ENCODE data around the gene MAPK14.
"Not testable (repeated sequence)": the region's sequence is repeated elsewhere in the genome, so short reads cannot be mapped to it uniquely, and the experiment has no call there.

MAPK14 gene

DNA sequence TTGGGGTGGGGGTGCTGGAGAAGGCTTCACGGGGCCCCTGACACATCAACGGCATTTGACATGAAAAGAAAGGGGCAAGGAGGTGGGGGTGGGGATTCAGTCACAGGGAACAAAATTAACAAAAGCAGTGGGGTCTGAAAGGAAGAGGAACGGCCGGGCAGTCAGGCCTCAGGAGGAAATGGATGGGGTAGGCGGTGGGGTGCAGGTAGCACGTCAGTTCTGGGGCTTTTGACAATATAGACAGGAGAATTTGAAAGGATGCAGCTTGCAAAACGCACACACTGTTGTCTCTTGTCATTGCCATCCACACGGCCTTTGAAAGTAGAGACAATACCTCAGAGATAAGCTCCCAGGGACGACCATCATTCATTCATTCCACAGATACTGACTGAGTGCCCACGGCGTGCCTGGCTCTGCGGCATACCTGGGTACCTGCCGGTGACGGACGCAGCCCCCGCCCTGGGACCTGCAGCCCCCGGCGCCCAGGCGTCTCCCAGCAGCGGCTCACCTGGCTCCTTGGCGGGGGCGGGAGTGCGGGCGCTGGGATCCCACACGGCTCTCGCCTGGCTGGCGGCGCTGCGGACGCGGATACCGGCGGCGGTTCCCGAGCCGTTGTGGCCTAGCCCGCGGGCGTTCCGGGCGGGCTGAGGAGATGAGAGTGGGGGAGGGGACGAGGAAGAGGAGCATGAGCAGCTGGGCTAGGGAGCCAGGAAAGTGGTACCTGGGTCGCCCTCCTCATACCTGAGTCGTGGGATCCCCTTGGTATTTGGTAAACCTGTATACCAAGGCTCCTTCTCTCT lies 3.4 kb upstream of the MAPK14 start, which contains the start of gene SLC26A8:
TSS of gene SLC26A8 (minus strand) at position 646 of the 800 bp plus-strand sequence. CDS start 4,934 bp downstream, outside the sequence.
- H3K4me1 ChIP-seq (ENCODE audit: control insufficient read depth, insufficient read depth, low read length), result peaks cover 22% of the 10 kb centered on the region
- no peaks in the 10 kb centered on the region for H3K36me3 ChIP-seq (ENCODE audit: control insufficient read depth, insufficient read depth, low read length, severe bottlenecking)
- H3K9me3 ChIP-seq (ENCODE audit: control insufficient read depth, low read length), result no peaks in the 10 kb centered on the region
- no peak within 1 kb of the TSS for H3K9ac ChIP-seq (ENCODE audit: low read length)
- H3K27me3 ChIP-seq (replicated peaks; ENCODE audit: control insufficient read depth, insufficient read depth, low read length), result no peaks in the 10 kb centered on the region
- H3K4me3 ChIP-seq (ENCODE audit: low read length), result no peak within 1 kb of the TSS
- no peak for DNase-seq (ENCODE audit: low read depth)

DNA sequence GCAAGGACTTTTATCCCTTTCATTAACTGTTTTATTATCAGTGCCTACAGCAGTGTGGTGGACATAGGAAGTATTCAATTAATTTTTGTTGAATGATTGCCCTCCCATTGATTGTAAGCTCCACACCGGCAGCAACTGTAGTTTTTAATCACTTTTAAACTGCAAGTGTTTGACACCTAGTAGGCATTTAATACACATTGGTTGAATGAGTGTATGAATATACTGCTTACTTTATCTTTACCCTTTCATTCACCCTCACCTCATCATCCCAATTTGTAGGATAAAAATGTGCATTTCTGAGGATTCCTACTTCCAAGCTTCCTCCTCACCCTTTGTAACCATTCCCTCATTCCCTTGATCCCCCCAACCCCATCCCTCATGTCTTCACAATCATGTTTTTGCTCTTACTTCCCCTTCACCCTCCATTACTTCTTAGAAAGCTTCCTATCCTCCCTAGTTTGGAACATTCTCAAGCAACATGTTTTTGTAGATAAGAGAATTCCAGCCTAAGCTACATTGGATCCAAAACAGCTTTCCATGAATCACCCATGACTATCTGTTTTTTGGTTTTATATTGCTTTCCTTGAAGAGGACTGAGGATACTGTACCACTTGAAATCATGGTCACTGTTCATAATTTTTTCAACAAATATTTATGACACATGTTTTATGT lies 2.2 kb upstream of the MAPK14 start:
- DNase-seq (ENCODE audit: low read depth), result peak; percentile 29

GRCh38 chr6:36025932-36026327 lies 1.7 kb upstream of the MAPK14 start:
- DNase-seq (ENCODE audit: low read depth), result peak; percentile 38
- Histone ChIP-seq H3K36me3 (ENCODE audit: control insufficient read depth, insufficient read depth, low read length, severe bottlenecking) (no peaks in the 10 kb centered on the region), H3K4me3 (ENCODE audit: low read length) (peak overlapping the region; percentile 8), H3K27me3 (replicated peaks; ENCODE audit: control insufficient read depth, insufficient read depth, low read length) (no peaks in the 10 kb centered on the region), H3K9ac (ENCODE audit: low read length) (no peak overlapping the region), H3K4me1 (ENCODE audit: control insufficient read depth, insufficient read depth, low read length) (peaks cover 32% of the 10 kb centered on the region), H3K9me3 (ENCODE audit: control insufficient read depth, low read length) (no peaks in the 10 kb centered on the region)

More for the DNA sequence above, 2.2 kb upstream of the MAPK14 start:
- H3K4me3 ChIP-seq (ENCODE audit: low read length), result peak overlapping the region; percentile 8
- H3K4me1 ChIP-seq (ENCODE audit: control insufficient read depth, insufficient read depth, low read length), result peaks cover 28% of the 10 kb centered on the region
- H3K36me3 ChIP-seq (ENCODE audit: control insufficient read depth, insufficient read depth, low read length, severe bottlenecking), result no peaks in the 10 kb centered on the region
- H3K27me3 ChIP-seq (replicated peaks; ENCODE audit: control insufficient read depth, insufficient read depth, low read length), result no peaks in the 10 kb centered on the region
- no peaks in the 10 kb centered on the region for H3K9me3 ChIP-seq (ENCODE audit: control insufficient read depth, low read length)
- H3K9ac ChIP-seq (ENCODE audit: low read length), result no peak overlapping the region

- Histone ChIP-seq H3K4me1 (ENCODE audit: control insufficient read depth, insufficient read depth, low read length) (peaks cover 42% of the 10 kb centered on the region), H3K4me3 (ENCODE audit: low read length) (peak overlapping the region; percentile 100), H3K27me3 (replicated peaks; ENCODE audit: control insufficient read depth, insufficient read depth, low read length) (no peaks in the 10 kb centered on the region), H3K36me3 (ENCODE audit: control insufficient read depth, insufficient read depth, low read length, severe bottlenecking) (no peaks in the 10 kb centered on the region), H3K9ac (ENCODE audit: low read length) (peak overlapping the region; percentile 100), H3K9me3 (ENCODE audit: control insufficient read depth, low read length) (no peaks in the 10 kb centered on the region)
- peak; percentile 56 for DNase-seq (ENCODE audit: low read depth)
These were observed 674 bp downstream of the MAPK14 start for GRCh38 chr6:36028088-36028876.

GRCh38 chr6:36028877-36029324 lies 1.3 kb downstream of the MAPK14 start:
- Histone ChIP-seq H3K27me3 (replicated peaks; ENCODE audit: control insufficient read depth, insufficient read depth, low read length) (no peaks in the 10 kb centered on the region), H3K36me3 (ENCODE audit: control insufficient read depth, insufficient read depth, low read length, severe bottlenecking) (no peaks in the 10 kb centered on the region), H3K4me1 (ENCODE audit: control insufficient read depth, insufficient read depth, low read length) (peaks cover 45% of the 10 kb centered on the region), H3K9ac (ENCODE audit: low read length) (peak overlapping the region; percentile 100), H3K4me3 (ENCODE audit: low read length) (peak overlapping the region; percentile 100), H3K9me3 (ENCODE audit: control insufficient read depth, low read length) (no peaks in the 10 kb centered on the region)
- peak; percentile 84 for DNase-seq (ENCODE audit: low read depth)

- Histone ChIP-seq H3K9me3 (ENCODE audit: control insufficient read depth, low read length) (no peaks in the 10 kb centered on the region), H3K36me3 (ENCODE audit: control insufficient read depth, insufficient read depth, low read length, severe bottlenecking) (no peaks in the 10 kb centered on the region), H3K4me3 (ENCODE audit: low read length) (peak overlapping the region; percentile 100), H3K4me1 (ENCODE audit: control insufficient read depth, insufficient read depth, low read length) (peaks cover 51% of the 10 kb centered on the region), H3K27me3 (replicated peaks; ENCODE audit: control insufficient read depth, insufficient read depth, low read length) (no peaks in the 10 kb centered on the region), H3K9ac (ENCODE audit: low read length) (peak overlapping the region; percentile 100)
- peak; percentile 90 for DNase-seq (ENCODE audit: low read depth)
These were observed 1.9 kb downstream of the MAPK14 start for GRCh38 chr6:36029464-36029863.

- H3K9me3 ChIP-seq (ENCODE audit: control insufficient read depth, low read length), result no peaks in the 10 kb centered on the region
- no peaks in the 10 kb centered on the region for H3K36me3 ChIP-seq (ENCODE audit: control insufficient read depth, insufficient read depth, low read length, severe bottlenecking)
- H3K4me3 ChIP-seq (ENCODE audit: low read length), result no peak overlapping the region
- DNase-seq (ENCODE audit: low read depth), result no peak
- peaks cover 40% of the 10 kb centered on the region for H3K4me1 ChIP-seq (ENCODE audit: control insufficient read depth, insufficient read depth, low read length)
- no peak overlapping the region for H3K9ac ChIP-seq (ENCODE audit: low read length)
- H3K27me3 ChIP-seq (replicated peaks; ENCODE audit: control insufficient read depth, insufficient read depth, low read length), result no peaks in the 10 kb centered on the region
These were observed 4.7 kb downstream of the MAPK14 start for GRCh38 chr6:36032261-36032660.

DNA sequence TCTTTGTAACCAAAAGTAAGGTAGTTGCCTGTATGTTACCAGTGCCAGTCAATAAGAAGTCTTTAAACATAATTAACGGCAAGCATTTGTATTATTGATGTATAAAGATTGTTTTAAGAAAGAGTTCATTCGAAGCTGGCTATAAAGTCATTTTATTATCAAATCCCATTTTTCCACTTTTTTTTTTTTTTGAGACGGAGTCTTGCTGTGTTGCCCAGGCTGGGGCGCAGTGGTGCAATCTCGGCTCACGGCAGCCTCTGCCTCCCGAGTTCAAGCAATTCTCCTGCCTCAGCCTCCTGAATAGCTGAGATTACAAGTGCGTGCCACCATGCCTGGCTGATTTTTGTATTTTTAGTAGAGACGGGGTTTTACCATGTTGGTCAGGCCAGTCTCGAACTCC lies 5.5 kb downstream of the MAPK14 start:
- H3K27me3 ChIP-seq (replicated peaks; ENCODE audit: control insufficient read depth, insufficient read depth, low read length); H3K9me3 ChIP-seq (ENCODE audit: control insufficient read depth, low read length); DNase-seq (ENCODE audit: low read depth); H3K4me3 ChIP-seq (ENCODE audit: low read length); H3K9ac ChIP-seq (ENCODE audit: low read length); H3K36me3 ChIP-seq (ENCODE audit: control insufficient read depth, insufficient read depth, low read length, severe bottlenecking): not testable (repeated sequence)
- peaks cover 40% of the 10 kb centered on the region for H3K4me1 ChIP-seq (ENCODE audit: control insufficient read depth, insufficient read depth, low read length)

DNA sequence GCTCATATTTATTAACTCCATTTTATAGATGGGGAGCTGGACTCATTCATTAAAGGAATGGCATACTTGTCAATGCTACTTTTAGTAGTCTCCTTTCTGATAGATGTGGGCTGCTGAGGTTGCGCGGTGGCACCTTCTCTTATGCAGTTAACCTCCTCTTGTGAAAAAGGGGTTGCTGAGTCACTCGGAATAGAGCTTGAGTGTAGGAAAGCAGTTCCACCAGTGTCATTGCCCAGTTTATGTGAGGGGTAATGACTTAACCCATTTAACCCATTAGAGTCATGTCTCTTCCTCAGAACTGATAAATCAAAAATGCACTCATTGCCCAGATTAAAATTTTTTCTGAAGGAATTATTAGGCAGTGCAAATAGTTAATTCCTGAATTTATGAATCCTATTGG lies 6.3 kb downstream of the MAPK14 start:
- Histone ChIP-seq H3K36me3 (ENCODE audit: control insufficient read depth, insufficient read depth, low read length, severe bottlenecking) (no peaks in the 10 kb centered on the region), H3K4me3 (ENCODE audit: low read length) (no peak overlapping the region), H3K9ac (ENCODE audit: low read length) (no peak overlapping the region), H3K27me3 (replicated peaks; ENCODE audit: control insufficient read depth, insufficient read depth, low read length) (no peaks in the 10 kb centered on the region), H3K9me3 (ENCODE audit: control insufficient read depth, low read length) (no peaks in the 10 kb centered on the region), H3K4me1 (ENCODE audit: control insufficient read depth, insufficient read depth, low read length) (peaks cover 44% of the 10 kb centered on the region)
- no peak for DNase-seq (ENCODE audit: low read depth)

DNA sequence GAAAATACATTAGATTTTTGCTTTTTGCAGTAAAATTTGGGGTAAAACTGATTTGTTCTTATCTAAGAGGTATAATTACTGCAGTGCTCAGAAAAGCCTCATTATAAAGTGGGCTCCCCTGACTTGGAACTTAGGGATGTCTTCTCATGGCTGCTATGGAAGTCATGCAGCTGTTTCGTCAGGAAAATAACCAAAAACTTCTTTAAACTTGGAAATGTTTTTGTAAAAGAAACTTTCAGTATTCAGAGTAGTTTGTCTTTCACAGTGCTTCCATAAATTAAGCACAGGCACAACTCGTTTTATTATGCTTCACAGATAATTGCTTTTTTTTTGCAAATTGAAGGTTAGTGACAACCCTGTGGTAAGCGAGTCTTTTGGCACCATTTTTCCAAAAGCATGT lies 6.8 kb downstream of the MAPK14 start:
- Histone ChIP-seq H3K9me3 (ENCODE audit: control insufficient read depth, low read length) (no peaks in the 10 kb centered on the region), H3K36me3 (ENCODE audit: control insufficient read depth, insufficient read depth, low read length, severe bottlenecking) (no peaks in the 10 kb centered on the region), H3K9ac (ENCODE audit: low read length) (no peak overlapping the region), H3K4me1 (ENCODE audit: control insufficient read depth, insufficient read depth, low read length) (peaks cover 49% of the 10 kb centered on the region), H3K4me3 (ENCODE audit: low read length) (no peak overlapping the region), H3K27me3 (replicated peaks; ENCODE audit: control insufficient read depth, insufficient read depth, low read length) (no peaks in the 10 kb centered on the region)
- no peak for DNase-seq (ENCODE audit: low read depth)

DNA sequence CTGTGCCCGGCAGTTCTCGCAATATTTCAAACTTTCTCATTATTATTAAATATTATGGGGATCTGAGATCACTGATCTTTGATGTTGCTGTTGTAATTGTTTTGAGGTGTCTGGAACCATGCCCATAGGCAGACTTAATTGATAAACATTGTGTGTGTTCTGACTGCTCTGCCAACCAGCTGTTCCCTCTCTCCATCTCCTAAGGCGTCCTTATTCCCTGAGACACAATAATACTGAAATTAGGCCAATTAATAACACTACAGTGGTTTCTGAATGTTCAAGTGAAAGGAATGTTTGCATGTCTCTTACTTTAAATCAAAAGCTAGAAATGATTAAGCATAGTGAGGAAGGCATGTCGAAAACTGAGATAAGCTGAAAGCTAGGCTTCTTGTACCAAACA lies 7.6 kb downstream of the MAPK14 start:
- H3K9me3 ChIP-seq (ENCODE audit: control insufficient read depth, low read length), result no peaks in the 10 kb centered on the region
- no peak for DNase-seq (ENCODE audit: low read depth)
- H3K4me1 ChIP-seq (ENCODE audit: control insufficient read depth, insufficient read depth, low read length), result peaks cover 43% of the 10 kb centered on the region
- H3K4me3 ChIP-seq (ENCODE audit: low read length), result no peak overlapping the region
- H3K9ac ChIP-seq (ENCODE audit: low read length), result no peak overlapping the region
- H3K27me3 ChIP-seq (replicated peaks; ENCODE audit: control insufficient read depth, insufficient read depth, low read length), result no peaks in the 10 kb centered on the region
- no peaks in the 10 kb centered on the region for H3K36me3 ChIP-seq (ENCODE audit: control insufficient read depth, insufficient read depth, low read length, severe bottlenecking)

Measured in adipocyte (in vitro differentiated cells).